ENCODE measurements around the gene TMEM128.

The TMEM128 gene

DNA sequence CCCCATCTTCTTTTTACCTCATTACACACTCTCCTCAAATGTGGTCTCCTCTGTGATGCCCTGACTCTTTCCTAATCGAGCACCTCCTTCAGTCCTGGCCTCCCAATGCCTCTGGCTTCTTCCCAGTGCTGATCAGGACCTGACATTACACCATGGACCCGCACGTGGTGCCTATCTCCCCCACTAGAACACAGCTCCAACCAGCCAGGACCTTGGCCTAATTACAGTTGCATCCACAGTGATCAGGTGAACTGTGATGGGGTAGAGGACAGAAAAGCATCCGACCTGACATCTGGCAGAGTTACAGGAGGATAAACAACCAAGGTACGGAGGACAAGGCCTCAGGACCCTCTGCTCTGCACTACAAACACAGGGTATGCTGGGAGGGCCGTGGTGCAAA is 29.5 kb upstream of the TMEM128 start:
- no peaks in the 10 kb centered on the region for H3K4me1 ChIP-seq (ENCODE audit: control insufficient read depth, insufficient read depth, low read length, poor library complexity, severe bottlenecking)
- H3K36me3 ChIP-seq (ENCODE audit: control insufficient read depth, insufficient read depth, low read length), result peaks cover 72% of the 10 kb centered on the region
- H3K27ac ChIP-seq (ENCODE audit: insufficient read depth, low read length, poor library complexity, severe bottlenecking), result no peak overlapping the region
- no peaks in the 10 kb centered on the region for H3K9me3 ChIP-seq (ENCODE audit: control insufficient read depth, low read length)
- no peak for DNase-seq
- no peak overlapping the region for H3K4me3 ChIP-seq (ENCODE audit: insufficient read depth, low read depth, low read length, poor library complexity, severe bottlenecking)
- no peaks in the 10 kb centered on the region for H3K27me3 ChIP-seq (replicated peaks; ENCODE audit: control insufficient read depth, insufficient read depth, low read length, poor library complexity, severe bottlenecking)

DNA sequence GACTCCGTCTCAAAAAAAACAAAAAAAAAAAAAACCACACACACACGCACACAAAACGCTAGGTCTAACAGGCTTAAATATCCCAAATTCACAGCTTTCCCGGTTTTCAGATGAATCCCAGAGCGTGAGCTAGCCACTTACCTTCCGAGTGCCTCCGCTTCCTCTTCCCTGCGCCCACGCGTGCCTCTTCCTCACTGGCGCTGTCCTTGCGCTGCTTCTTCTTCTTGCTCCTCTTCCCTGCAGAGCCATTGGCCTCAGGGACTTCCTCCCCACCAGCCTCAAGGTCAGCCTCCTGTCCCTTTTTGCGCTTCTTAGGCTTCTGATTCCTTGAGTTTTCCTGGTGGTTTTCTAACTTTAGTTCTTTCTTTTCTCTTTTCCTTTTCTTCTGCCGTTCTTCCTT is 26.2 kb upstream of the TMEM128 start:
- peaks cover 53% of the 10 kb centered on the region for H3K36me3 ChIP-seq (ENCODE audit: control insufficient read depth, insufficient read depth, low read length)
- no peaks in the 10 kb centered on the region for H3K27me3 ChIP-seq (replicated peaks; ENCODE audit: control insufficient read depth, insufficient read depth, low read length, poor library complexity, severe bottlenecking)
- H3K4me1 ChIP-seq (ENCODE audit: control insufficient read depth, insufficient read depth, low read length, poor library complexity, severe bottlenecking), result no peaks in the 10 kb centered on the region
- H3K27ac ChIP-seq (ENCODE audit: insufficient read depth, low read length, poor library complexity, severe bottlenecking), result no peak overlapping the region
- H3K9me3 ChIP-seq (ENCODE audit: control insufficient read depth, low read length), result no peaks in the 10 kb centered on the region
- DNase-seq, result no peak
- H3K4me3 ChIP-seq (ENCODE audit: insufficient read depth, low read depth, low read length, poor library complexity, severe bottlenecking), result no peak overlapping the region

- peaks cover 37% of the 10 kb centered on the region for H3K36me3 ChIP-seq (ENCODE audit: control insufficient read depth, insufficient read depth, low read length)
- H3K4me1 ChIP-seq (ENCODE audit: control insufficient read depth, insufficient read depth, low read length, poor library complexity, severe bottlenecking), result no peaks in the 10 kb centered on the region
- no peaks in the 10 kb centered on the region for H3K27me3 ChIP-seq (replicated peaks; ENCODE audit: control insufficient read depth, insufficient read depth, low read length, poor library complexity, severe bottlenecking)
- DNase-seq, result no peak
- H3K9me3 ChIP-seq (ENCODE audit: control insufficient read depth, low read length), result no peaks in the 10 kb centered on the region
- H3K27ac ChIP-seq (ENCODE audit: insufficient read depth, low read length, poor library complexity, severe bottlenecking), result no peak overlapping the region
- H3K4me3 ChIP-seq (ENCODE audit: insufficient read depth, low read depth, low read length, poor library complexity, severe bottlenecking), result no peak overlapping the region
Observed at GRCh38 chr4:4271912-4272311, 23.9 kb upstream of the TMEM128 start.

GRCh38 chr4:4270529-4270928 is 22.5 kb upstream of the TMEM128 start:
- Histone ChIP-seq H3K4me3 (ENCODE audit: insufficient read depth, low read depth, low read length, poor library complexity, severe bottlenecking) (no peak overlapping the region), H3K9me3 (ENCODE audit: control insufficient read depth, low read length) (no peaks in the 10 kb centered on the region), H3K27me3 (replicated peaks; ENCODE audit: control insufficient read depth, insufficient read depth, low read length, poor library complexity, severe bottlenecking) (no peaks in the 10 kb centered on the region), H3K36me3 (ENCODE audit: control insufficient read depth, insufficient read depth, low read length) (peaks cover 32% of the 10 kb centered on the region), H3K27ac (ENCODE audit: insufficient read depth, low read length, poor library complexity, severe bottlenecking) (peak overlapping the region; percentile 71), H3K4me1 (ENCODE audit: control insufficient read depth, insufficient read depth, low read length, poor library complexity, severe bottlenecking) (no peaks in the 10 kb centered on the region)
- DNase-seq, result no peak

- peak in 2 of 3 donors; percentile 28 to 43 for DNase-seq
- H3K4me1 ChIP-seq (ENCODE audit: control insufficient read depth, insufficient read depth, low read length, poor library complexity, severe bottlenecking), result no peaks in the 10 kb centered on the region
- H3K4me3 ChIP-seq (ENCODE audit: insufficient read depth, low read depth, low read length, poor library complexity, severe bottlenecking), result no peak overlapping the region
- no peaks in the 10 kb centered on the region for H3K27me3 ChIP-seq (replicated peaks; ENCODE audit: control insufficient read depth, insufficient read depth, low read length, poor library complexity, severe bottlenecking)
- H3K9me3 ChIP-seq (ENCODE audit: control insufficient read depth, low read length), result no peaks in the 10 kb centered on the region
- H3K36me3 ChIP-seq (ENCODE audit: control insufficient read depth, insufficient read depth, low read length), result peaks cover 27% of the 10 kb centered on the region
- H3K27ac ChIP-seq (ENCODE audit: insufficient read depth, low read length, poor library complexity, severe bottlenecking), result peak overlapping the region; percentile 71
Observed at GRCh38 chr4:4269856-4270255, 21.8 kb upstream of the TMEM128 start.

- peak; percentile 31 to 43 (median 35) for DNase-seq
- peak overlapping the region; percentile 71 for H3K27ac ChIP-seq (ENCODE audit: insufficient read depth, low read length, poor library complexity, severe bottlenecking)
- H3K4me3 ChIP-seq (ENCODE audit: insufficient read depth, low read depth, low read length, poor library complexity, severe bottlenecking), result no peak overlapping the region
- no peaks in the 10 kb centered on the region for H3K27me3 ChIP-seq (replicated peaks; ENCODE audit: control insufficient read depth, insufficient read depth, low read length, poor library complexity, severe bottlenecking)
- H3K36me3 ChIP-seq (ENCODE audit: control insufficient read depth, insufficient read depth, low read length), result peaks cover 25% of the 10 kb centered on the region
- H3K9me3 ChIP-seq (ENCODE audit: control insufficient read depth, low read length), result no peaks in the 10 kb centered on the region
- H3K4me1 ChIP-seq (ENCODE audit: control insufficient read depth, insufficient read depth, low read length, poor library complexity, severe bottlenecking), result no peaks in the 10 kb centered on the region
Observed at GRCh38 chr4:4269331-4269731, 21.3 kb upstream of the TMEM128 start.

DNA sequence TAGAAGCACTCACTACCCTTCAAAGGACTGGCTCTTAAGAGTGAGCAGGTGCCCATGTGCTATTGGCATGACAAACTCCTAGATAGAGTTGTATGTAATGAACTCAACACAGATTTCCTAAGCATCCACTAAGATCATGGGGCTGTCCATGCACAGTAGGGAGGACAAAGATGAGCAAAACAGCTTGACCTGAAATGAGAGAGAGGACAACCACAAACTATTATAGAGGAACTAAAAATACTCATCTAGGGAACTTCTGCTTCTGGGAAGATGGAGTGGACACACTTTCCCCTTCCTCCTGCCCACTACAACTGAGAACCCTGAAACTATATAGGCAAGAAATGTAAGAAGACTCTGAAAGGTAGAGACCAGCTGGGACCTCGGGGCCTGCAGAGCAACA is 20.8 kb upstream of the TMEM128 start:
- Histone ChIP-seq H3K27me3 (replicated peaks; ENCODE audit: control insufficient read depth, insufficient read depth, low read length, poor library complexity, severe bottlenecking) (no peaks in the 10 kb centered on the region), H3K9me3 (ENCODE audit: control insufficient read depth, low read length) (no peaks in the 10 kb centered on the region), H3K36me3 (ENCODE audit: control insufficient read depth, insufficient read depth, low read length) (peaks cover 24% of the 10 kb centered on the region), H3K4me3 (ENCODE audit: insufficient read depth, low read depth, low read length, poor library complexity, severe bottlenecking) (no peak overlapping the region), H3K4me1 (ENCODE audit: control insufficient read depth, insufficient read depth, low read length, poor library complexity, severe bottlenecking) (no peaks in the 10 kb centered on the region), H3K27ac (ENCODE audit: insufficient read depth, low read length, poor library complexity, severe bottlenecking) (peak overlapping the region; percentile 71)
- no peak for DNase-seq

- Histone ChIP-seq H3K4me1 (ENCODE audit: control insufficient read depth, insufficient read depth, low read length, poor library complexity, severe bottlenecking) (no peaks in the 10 kb centered on the region), H3K27me3 (replicated peaks; ENCODE audit: control insufficient read depth, insufficient read depth, low read length, poor library complexity, severe bottlenecking) (no peaks in the 10 kb centered on the region), H3K4me3 (ENCODE audit: insufficient read depth, low read depth, low read length, poor library complexity, severe bottlenecking) (no peak overlapping the region), H3K36me3 (ENCODE audit: control insufficient read depth, insufficient read depth, low read length) (peaks cover 16% of the 10 kb centered on the region), H3K27ac (ENCODE audit: insufficient read depth, low read length, poor library complexity, severe bottlenecking) (no peak overlapping the region), H3K9me3 (ENCODE audit: control insufficient read depth, low read length) (no peaks in the 10 kb centered on the region)
- DNase-seq, result no peak
Observed at GRCh38 chr4:4267981-4268380, 20.0 kb upstream of the TMEM128 start.

- Histone ChIP-seq H3K36me3 (ENCODE audit: control insufficient read depth, insufficient read depth, low read length) (no peaks in the 10 kb centered on the region), H3K4me3 (ENCODE audit: insufficient read depth, low read depth, low read length, poor library complexity, severe bottlenecking) (no peak overlapping the region), H3K9me3 (ENCODE audit: control insufficient read depth, low read length) (no peaks in the 10 kb centered on the region), H3K27ac (ENCODE audit: insufficient read depth, low read length, poor library complexity, severe bottlenecking) (no peak overlapping the region), H3K4me1 (ENCODE audit: control insufficient read depth, insufficient read depth, low read length, poor library complexity, severe bottlenecking) (no peaks in the 10 kb centered on the region), H3K27me3 (replicated peaks; ENCODE audit: control insufficient read depth, insufficient read depth, low read length, poor library complexity, severe bottlenecking) (no peaks in the 10 kb centered on the region)
- DNase-seq, result no peak
Observed at GRCh38 chr4:4260185-4260751, 12.2 kb upstream of the TMEM128 start.

GRCh38 chr4:4259484-4260100 is 11.6 kb upstream of the TMEM128 start:
- no peaks in the 10 kb centered on the region for H3K4me1 ChIP-seq (ENCODE audit: control insufficient read depth, insufficient read depth, low read length, poor library complexity, severe bottlenecking)
- H3K27ac ChIP-seq (ENCODE audit: insufficient read depth, low read length, poor library complexity, severe bottlenecking), result no peak overlapping the region
- H3K27me3 ChIP-seq (replicated peaks; ENCODE audit: control insufficient read depth, insufficient read depth, low read length, poor library complexity, severe bottlenecking), result no peaks in the 10 kb centered on the region
- DNase-seq, result no peak
- H3K4me3 ChIP-seq (ENCODE audit: insufficient read depth, low read depth, low read length, poor library complexity, severe bottlenecking), result no peak overlapping the region
- no peaks in the 10 kb centered on the region for H3K9me3 ChIP-seq (ENCODE audit: control insufficient read depth, low read length)
- no peaks in the 10 kb centered on the region for H3K36me3 ChIP-seq (ENCODE audit: control insufficient read depth, insufficient read depth, low read length)

Measured in effector memory CD4-positive, alpha-beta T cell (primary cell).